ENCODE data around the gene CDKAL1. TPM values are rescaled to one million over a fixed set of nuclear protein-coding genes. Genes with fewer than 3 reads are reported as not detected.
"Not testable (repeated sequence)": the region's sequence is repeated elsewhere in the genome, so short reads cannot be mapped to it uniquely, and the experiment has no call there.

Gene CDKAL1
- total RNA-seq, 4 donors from 2014 or later, result 10.3 to 11.2 (median 10.5) TPM

GRCh38 chr6:20716865-20717264, 182.6 kb downstream of the CDKAL1 start:
- H3K4me1 ChIP-seq, result no peaks in the 10 kb centered on the region
- intact Hi-C loops (cut with DNase I), result no loop called here
- no peak for TF ChIP-seq EP300 (IDR thresholded peaks at IDR 0.05)

GRCh38 chr6:20717743-20718142, 183.5 kb downstream of the CDKAL1 start:
- Histone ChIP-seq H3K36me3 (no peaks in the 10 kb centered on the region), H3K27ac (replicated peaks in 1 of 4) (no peak overlapping the region), H3K27me3 (no peaks in the 10 kb centered on the region), H3K9me3 (no peaks in the 10 kb centered on the region), H3K4me1 (no peaks in the 10 kb centered on the region), H3K4me3 (no peak overlapping the region)
- intact Hi-C loops (cut with DNase I), result no loop called here
- no peak for DNase-seq (ENCODE audit: extremely low spot score)
- TF ChIP-seq POLR2A (IDR thresholded peaks at IDR 0.05; ENCODE audit: low read depth) (no peak), CTCF (IDR thresholded peaks at IDR 0.05) (no peak), EP300 (IDR thresholded peaks at IDR 0.05) (no peak), POLR2AphosphoS5 (IDR thresholded peaks at IDR 0.05) (no peak)

More at GRCh38 chr6:20716865-20717264, 182.6 kb downstream of the CDKAL1 start:
- Histone ChIP-seq H3K27me3 (no peaks in the 10 kb centered on the region), H3K9me3 (no peaks in the 10 kb centered on the region), H3K4me3 (no peak overlapping the region), H3K36me3 (no peaks in the 10 kb centered on the region), H3K27ac (replicated peaks in 1 of 4) (no peak overlapping the region)
- DNase-seq (ENCODE audit: extremely low spot score), result no peak
- WGBS, result 81% methylated on average over 1 of the region's 1 CpG

GRCh38 chr6:20718705-20719653, 184.7 kb downstream of the CDKAL1 start:
- WGBS, result 72% methylated on average over 3 of the region's 3 CpGs
- TF ChIP-seq POLR2A (IDR thresholded peaks at IDR 0.05; ENCODE audit: low read depth) (no peak), EP300 (IDR thresholded peaks at IDR 0.05) (no peak), CTCF (IDR thresholded peaks at IDR 0.05) (no peak), POLR2AphosphoS5 (IDR thresholded peaks at IDR 0.05) (no peak)

GRCh38 chr6:20719980-20720379, 185.7 kb downstream of the CDKAL1 start:
- TF ChIP-seq POLR2A (IDR thresholded peaks at IDR 0.05; ENCODE audit: low read depth), result no peak
- no peak for TF ChIP-seq CTCF (IDR thresholded peaks at IDR 0.05)
- TF ChIP-seq EP300 (IDR thresholded peaks at IDR 0.05), result no peak
- no peak for TF ChIP-seq POLR2AphosphoS5 (IDR thresholded peaks at IDR 0.05)
- Histone ChIP-seq H3K9me3 (no peaks in the 10 kb centered on the region), H3K27ac (replicated peaks in 1 of 4) (no peak overlapping the region), H3K4me3 (no peak overlapping the region), H3K4me1 (no peaks in the 10 kb centered on the region), H3K27me3 (no peaks in the 10 kb centered on the region), H3K36me3 (peaks cover 0 to 5% (median 2%) of the 10 kb centered on the region in 4 donors)
- intact Hi-C loops (cut with DNase I), result no loop called here
- no peak for DNase-seq (ENCODE audit: extremely low spot score)
- WGBS, result 96% methylated on average over 2 of the region's 2 CpGs

More at GRCh38 chr6:20718705-20719653, 184.7 kb downstream of the CDKAL1 start:
- no peak for DNase-seq (ENCODE audit: extremely low spot score)
- Histone ChIP-seq H3K27ac (replicated peaks in 1 of 4) (no peak overlapping the region), H3K4me1 (no peaks in the 10 kb centered on the region), H3K9me3 (no peaks in the 10 kb centered on the region), H3K36me3 (peaks cover 0 to 5% (median 2%) of the 10 kb centered on the region in 4 donors), H3K27me3 (no peaks in the 10 kb centered on the region), H3K4me3 (no peak overlapping the region)
- intact Hi-C loops (cut with DNase I), result no loop called here

- H3K27ac ChIP-seq (replicated peaks in 1 of 4); H3K36me3 ChIP-seq; H3K9me3 ChIP-seq; H3K27me3 ChIP-seq; DNase-seq (ENCODE audit: extremely low spot score); H3K4me1 ChIP-seq; H3K4me3 ChIP-seq; intact Hi-C loops (cut with DNase I): not testable (repeated sequence)
- WGBS, result 61% methylated on average over 3 of the region's 3 CpGs
Measured at GRCh38 chr6:20721121-20721520, 186.9 kb downstream of the CDKAL1 start.

All from esophagus muscularis mucosa (tissue), 4 donors.